Activated naive CD4-positive, alpha-beta T cell treated with anti-CD3 and anti-CD28 coated beads, Interleukin-2, amount 50 U/mL, for 24 hours (primary cell): ENCODE measurements around the gene BORCS5.
A peak's percentile ranks its signal among the peaks of the same experiment; 100 is the strongest.
"Not testable (repeated sequence)": the region's sequence is repeated elsewhere in the genome, so short reads cannot be mapped to it uniquely, and the experiment has no call there.

ENCODE experiments used
- H3K27ac Mint-ChIP-seq: one replicate; pipeline ENCODE4 v1.8.0; 2021; ENCODE audit warnings: mild to moderate bottlenecking, mixed read lengths
- H3K27me3 Mint-ChIP-seq: one replicate; pipeline ENCODE4 v1.8.0; 2021; ENCODE audit warnings: mixed read lengths
- H3K36me3 Mint-ChIP-seq: one replicate; pipeline ENCODE4 v1.8.0; 2021; ENCODE audit warnings: mixed read lengths
- H3K4me1 Mint-ChIP-seq: one replicate; pipeline ENCODE4 v1.8.0; 2021; ENCODE audit warnings: mixed read lengths
- H3K4me3 Mint-ChIP-seq: one replicate; pipeline ENCODE4 v1.8.0; 2021; ENCODE audit warnings: mild to moderate bottlenecking, mixed read lengths
- H3K9me3 Mint-ChIP-seq: one replicate; pipeline ENCODE4 v1.8.0; 2021; ENCODE audit warnings: mixed read lengths

BORCS5 gene

GRCh38 chr12:12470751-12471306, 114.0 kb downstream of the BORCS5 start:
- H3K27me3 Mint-ChIP-seq = no peaks in the 10 kb centered on the region
- peaks cover 62% of the 10 kb centered on the region for H3K4me1 Mint-ChIP-seq
- H3K36me3 Mint-ChIP-seq = peaks cover 40% of the 10 kb centered on the region
- no peaks in the 10 kb centered on the region for H3K9me3 Mint-ChIP-seq
- no peak overlapping the region for H3K4me3 Mint-ChIP-seq
- H3K27ac Mint-ChIP-seq = no peak overlapping the region

- peaks cover 48% of the 10 kb centered on the region for H3K4me1 Mint-ChIP-seq
- not testable (repeated sequence) for H3K27me3 Mint-ChIP-seq, H3K27ac Mint-ChIP-seq, H3K4me3 Mint-ChIP-seq, H3K9me3 Mint-ChIP-seq
- peaks cover 41% of the 10 kb centered on the region for H3K36me3 Mint-ChIP-seq
These were observed 115.4 kb downstream of the BORCS5 start for GRCh38 chr12:12471982-12472961.

GRCh38 chr12:12473223-12473622, 116.3 kb downstream of the BORCS5 start:
- no peaks in the 10 kb centered on the region for H3K27me3 Mint-ChIP-seq
- peaks cover 38% of the 10 kb centered on the region for H3K4me1 Mint-ChIP-seq
- peaks cover 39% of the 10 kb centered on the region for H3K36me3 Mint-ChIP-seq
- H3K9me3 Mint-ChIP-seq = no peaks in the 10 kb centered on the region
- H3K4me3 Mint-ChIP-seq = no peak overlapping the region
- peak overlapping the region; percentile 89 for H3K27ac Mint-ChIP-seq

- Mint-ChIP-seq H3K4me1 (peaks cover 43% of the 10 kb centered on the region), H3K36me3 (peaks cover 37% of the 10 kb centered on the region), H3K27ac (peak overlapping the region; percentile 84), H3K9me3 (no peaks in the 10 kb centered on the region), H3K27me3 (no peaks in the 10 kb centered on the region), H3K4me3 (peak overlapping the region; percentile 12)
These were observed 117.6 kb downstream of the BORCS5 start for GRCh38 chr12:12474471-12474928.

- Mint-ChIP-seq H3K4me1 (peaks cover 50% of the 10 kb centered on the region), H3K27ac (peak overlapping the region; percentile 84), H3K9me3 (no peaks in the 10 kb centered on the region), H3K4me3 (peak overlapping the region; percentile 62), H3K27me3 (no peaks in the 10 kb centered on the region), H3K36me3 (peaks cover 36% of the 10 kb centered on the region)
These were observed 118.3 kb downstream of the BORCS5 start for GRCh38 chr12:12474931-12475795.

GRCh38 chr12:12476857-12477531, 120.1 kb downstream of the BORCS5 start:
- H3K4me3 Mint-ChIP-seq = no peak overlapping the region
- no peaks in the 10 kb centered on the region for H3K9me3 Mint-ChIP-seq
- H3K27me3 Mint-ChIP-seq = no peaks in the 10 kb centered on the region
- peaks cover 26% of the 10 kb centered on the region for H3K36me3 Mint-ChIP-seq
- no peak overlapping the region for H3K27ac Mint-ChIP-seq
- peaks cover 55% of the 10 kb centered on the region for H3K4me1 Mint-ChIP-seq

GRCh38 chr12:12477532-12477890, 120.6 kb downstream of the BORCS5 start:
- Mint-ChIP-seq H3K27ac (no peak overlapping the region), H3K4me1 (peaks cover 60% of the 10 kb centered on the region)

GRCh38 chr12:12480074-12480473, 123.2 kb downstream of the BORCS5 start:
- peaks cover 19% of the 10 kb centered on the region for H3K36me3 Mint-ChIP-seq
- H3K27ac Mint-ChIP-seq = peak overlapping the region; percentile 57
- H3K4me3 Mint-ChIP-seq = no peak overlapping the region
- H3K9me3 Mint-ChIP-seq = no peaks in the 10 kb centered on the region
- peaks cover 62% of the 10 kb centered on the region for H3K4me1 Mint-ChIP-seq
- no peaks in the 10 kb centered on the region for H3K27me3 Mint-ChIP-seq

More at GRCh38 chr12:12477532-12477890, 120.6 kb downstream of the BORCS5 start:
- Mint-ChIP-seq H3K9me3 (no peaks in the 10 kb centered on the region), H3K4me3 (no peak overlapping the region), H3K36me3 (peaks cover 28% of the 10 kb centered on the region), H3K27me3 (no peaks in the 10 kb centered on the region)

GRCh38 chr12:12481631-12482030, 124.8 kb downstream of the BORCS5 start:
- H3K36me3 Mint-ChIP-seq = peaks cover 17% of the 10 kb centered on the region
- peak overlapping the region; percentile 99 for H3K27ac Mint-ChIP-seq
- H3K27me3 Mint-ChIP-seq = no peaks in the 10 kb centered on the region
- H3K4me3 Mint-ChIP-seq = peak overlapping the region; percentile 83
- peaks cover 56% of the 10 kb centered on the region for H3K4me1 Mint-ChIP-seq
- no peaks in the 10 kb centered on the region for H3K9me3 Mint-ChIP-seq

GRCh38 chr12:12482150-12482761, 125.4 kb downstream of the BORCS5 start:
- H3K36me3 Mint-ChIP-seq = peaks cover 14% of the 10 kb centered on the region
- H3K27ac Mint-ChIP-seq = peak overlapping the region; percentile 99
- H3K9me3 Mint-ChIP-seq = no peaks in the 10 kb centered on the region
- peak overlapping the region; percentile 83 for H3K4me3 Mint-ChIP-seq
- H3K27me3 Mint-ChIP-seq = no peaks in the 10 kb centered on the region
- peaks cover 56% of the 10 kb centered on the region for H3K4me1 Mint-ChIP-seq

GRCh38 chr12:12482959-12483358, 126.1 kb downstream of the BORCS5 start:
- H3K27ac Mint-ChIP-seq = peak overlapping the region; percentile 99
- H3K27me3 Mint-ChIP-seq = no peaks in the 10 kb centered on the region
- peaks cover 60% of the 10 kb centered on the region for H3K4me1 Mint-ChIP-seq
- peaks cover 13% of the 10 kb centered on the region for H3K36me3 Mint-ChIP-seq
- no peaks in the 10 kb centered on the region for H3K9me3 Mint-ChIP-seq
- peak overlapping the region; percentile 83 for H3K4me3 Mint-ChIP-seq

- H3K4me3 Mint-ChIP-seq = peak overlapping the region; percentile 62
- peak overlapping the region; percentile 87 for H3K27ac Mint-ChIP-seq
- no peaks in the 10 kb centered on the region for H3K27me3 Mint-ChIP-seq
- H3K4me1 Mint-ChIP-seq = peaks cover 64% of the 10 kb centered on the region
- no peaks in the 10 kb centered on the region for H3K9me3 Mint-ChIP-seq
- H3K36me3 Mint-ChIP-seq = peaks cover 13% of the 10 kb centered on the region
These were observed 126.6 kb downstream of the BORCS5 start for GRCh38 chr12:12483438-12483837.

GRCh38 chr12:12486661-12487240, 129.9 kb downstream of the BORCS5 start:
- Mint-ChIP-seq H3K4me1 (peaks cover 36% of the 10 kb centered on the region), H3K36me3 (peaks cover 6% of the 10 kb centered on the region), H3K9me3 (no peaks in the 10 kb centered on the region), H3K27me3 (no peaks in the 10 kb centered on the region), H3K4me3 (no peak overlapping the region), H3K27ac (no peak overlapping the region)

- Mint-ChIP-seq H3K27ac (peak overlapping the region; percentile 9), H3K4me1 (peaks cover 29% of the 10 kb centered on the region), H3K36me3 (peaks cover 4% of the 10 kb centered on the region), H3K4me3 (no peak overlapping the region), H3K9me3 (no peaks in the 10 kb centered on the region), H3K27me3 (no peaks in the 10 kb centered on the region)
These were observed 130.6 kb downstream of the BORCS5 start for GRCh38 chr12:12487490-12487889.
